Stimulated activated CD8-positive, alpha-beta memory T cell treated with anti-CD3 and anti-CD28 coated beads, Interleukin-4, amount 100 ng/mL, for 24 hours (primary cell): ENCODE results near the gene CNR1.
"Not testable (repeated sequence)": the region's sequence is repeated elsewhere in the genome, so short reads cannot be mapped to it uniquely, and the experiment has no call there.

ENCODE experiments used
- DNase-seq: peaks from one replicate; pipeline ENCODE4 v3.0.0-alpha.2; 2020; ENCODE audit warnings: low read depth

Gene CNR1

DNA sequence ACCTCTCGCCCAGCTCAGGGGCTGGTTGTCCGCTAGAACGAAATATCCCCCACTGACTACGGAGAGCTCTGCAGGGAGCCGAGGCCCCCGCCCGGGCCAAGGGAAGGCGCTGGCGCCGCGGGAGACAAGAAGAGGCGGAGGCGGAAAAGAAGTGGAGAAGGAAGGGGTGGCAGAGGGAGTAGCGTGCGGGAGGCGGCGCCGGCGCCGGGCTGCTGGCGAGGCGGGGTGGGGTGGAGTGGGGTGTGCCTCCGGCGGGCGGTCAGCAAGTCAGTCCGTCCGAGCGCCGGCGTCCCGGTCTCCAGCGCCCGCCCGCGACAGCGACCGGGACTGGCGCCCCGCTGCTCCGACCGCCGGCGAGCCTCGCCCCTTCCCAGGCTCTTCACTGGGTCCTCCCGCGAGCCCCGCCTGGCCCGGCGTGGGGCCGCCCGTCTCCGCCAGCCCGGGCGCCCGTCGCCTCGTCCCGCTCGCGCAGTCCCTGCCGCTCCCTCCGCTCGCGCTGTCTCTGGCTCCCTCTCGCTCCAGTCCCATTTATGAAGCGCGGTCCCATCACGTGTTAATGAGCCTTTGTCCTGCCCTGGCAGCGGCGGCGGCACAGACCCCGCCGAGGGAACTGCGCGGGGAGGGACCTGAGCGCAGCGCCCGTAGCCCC lies at the start of gene CNR1:
CNR1 (minus strand) TSS at position 504 of the 649 bp plus-strand sequence. CDS start 21,073 bp downstream, outside the sequence.
- no peak for DNase-seq

DNA sequence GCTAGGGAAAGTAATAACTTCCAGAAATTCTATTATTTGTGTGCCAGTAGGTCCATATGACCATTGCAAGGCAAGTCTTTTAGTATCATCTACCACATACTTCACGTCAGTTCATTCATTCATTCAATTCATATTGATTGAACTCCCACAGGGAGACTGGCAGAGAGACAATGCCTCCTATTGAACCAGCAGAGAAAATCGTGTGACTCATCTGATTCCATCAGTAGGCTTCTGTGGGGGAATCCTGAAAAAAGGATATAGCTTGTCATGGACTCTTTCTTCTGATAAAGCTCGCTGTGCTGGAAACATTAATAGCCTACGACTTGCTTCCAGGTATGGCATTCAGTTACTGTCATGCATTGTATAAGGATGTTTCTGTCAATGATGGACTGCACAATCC lies 45.3 kb upstream of the CNR1 start:
- DNase-seq = no peak

DNA sequence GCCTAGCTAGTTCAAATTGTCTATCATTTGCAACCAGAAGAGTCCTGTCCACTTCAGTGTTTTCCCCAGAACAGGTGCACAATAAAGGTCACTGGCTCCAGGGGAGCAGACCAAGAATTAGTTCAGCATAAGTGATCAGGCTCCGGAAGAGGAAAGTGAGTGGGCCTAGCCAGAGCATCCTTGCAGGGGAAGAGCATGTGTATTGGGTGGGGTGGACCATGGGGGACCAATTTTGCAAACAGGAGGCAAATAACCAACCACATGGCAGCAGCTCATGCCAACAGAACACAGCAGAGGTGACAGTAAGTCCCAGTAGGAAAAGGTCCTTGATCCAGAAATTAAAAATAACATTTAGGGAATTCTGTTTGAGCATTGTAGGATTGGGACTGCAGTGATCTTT lies 43.2 kb upstream of the CNR1 start:
- DNase-seq = no peak

DNA sequence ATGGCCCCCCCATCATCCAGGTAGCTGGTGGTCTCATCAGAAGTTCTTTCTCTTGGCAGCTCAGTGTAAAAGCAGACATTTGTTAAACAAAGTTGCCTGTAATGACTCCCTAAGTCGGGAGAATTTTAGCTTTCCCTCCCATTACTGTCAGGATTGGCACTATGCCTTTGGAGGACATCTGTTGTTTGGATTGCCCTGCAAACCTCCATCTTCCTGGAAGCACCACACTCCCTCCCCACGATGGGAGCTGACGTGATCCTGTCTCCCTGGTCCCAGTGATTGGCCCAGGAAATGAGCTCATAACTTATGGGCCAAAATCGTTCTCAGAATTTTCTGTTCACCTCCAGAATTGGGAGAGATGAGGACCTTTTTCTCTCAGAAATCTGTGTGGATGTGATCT lies 42.6 kb upstream of the CNR1 start:
- no peak for DNase-seq

DNA sequence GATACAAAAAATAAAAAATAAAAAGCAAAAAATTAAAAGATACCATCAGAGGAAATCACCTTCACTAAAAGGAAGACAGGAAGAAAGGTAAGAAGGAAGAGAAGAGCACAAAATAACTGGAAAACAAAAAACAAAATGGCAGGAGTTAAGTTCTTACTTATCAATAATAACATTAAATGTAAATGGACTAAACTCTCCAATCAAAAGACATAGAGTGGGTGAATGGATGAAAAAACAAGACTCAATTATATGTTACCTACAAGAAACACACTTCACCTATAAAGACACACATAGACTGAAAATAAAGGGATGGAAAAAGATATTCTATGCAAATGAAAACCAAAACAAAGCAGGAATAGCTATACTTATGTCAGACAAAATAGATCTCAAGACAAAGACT lies 35.6 kb upstream of the CNR1 start:
- not testable (repeated sequence) for DNase-seq

DNA sequence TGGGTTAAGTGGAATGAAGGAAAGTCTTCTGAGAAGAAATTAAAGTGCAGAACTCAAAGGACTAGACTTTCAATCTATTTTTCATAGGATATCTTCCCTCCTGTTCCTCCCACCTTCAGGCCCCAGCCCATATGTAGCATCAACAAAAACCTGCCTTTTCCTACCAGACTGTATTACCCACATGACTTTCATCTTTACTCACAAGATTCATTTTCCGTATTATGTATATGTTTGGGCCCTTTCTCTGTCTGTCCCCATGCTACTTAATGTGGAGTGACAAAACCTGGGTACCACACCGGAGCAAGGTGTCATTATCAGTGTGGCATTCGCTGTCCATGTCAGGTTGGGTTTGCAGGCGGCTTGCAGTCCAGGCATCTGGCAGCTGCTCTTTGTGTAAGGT lies 18.8 kb upstream of the CNR1 start:
- DNase-seq = no peak

DNA sequence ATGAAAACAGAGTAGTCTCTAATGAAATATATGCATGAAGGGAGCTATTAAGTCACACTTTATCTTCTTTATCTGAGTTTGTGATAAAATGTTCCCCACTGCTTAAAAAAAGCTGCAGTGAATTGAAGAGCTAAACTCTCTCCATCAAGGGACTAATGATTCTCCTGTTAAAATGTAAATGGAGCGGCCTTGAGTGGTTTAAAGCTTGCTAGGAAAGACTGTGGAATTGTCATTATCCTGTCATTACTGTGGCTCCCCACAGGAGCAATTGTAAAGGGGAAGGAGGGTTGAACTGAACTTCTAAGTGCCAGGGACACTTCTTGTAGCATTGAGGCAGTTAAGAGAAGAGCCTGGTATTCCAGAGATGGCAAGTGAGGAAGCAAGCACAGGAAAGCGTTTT lies 17.3 kb upstream of the CNR1 start:
- no peak for DNase-seq

DNA sequence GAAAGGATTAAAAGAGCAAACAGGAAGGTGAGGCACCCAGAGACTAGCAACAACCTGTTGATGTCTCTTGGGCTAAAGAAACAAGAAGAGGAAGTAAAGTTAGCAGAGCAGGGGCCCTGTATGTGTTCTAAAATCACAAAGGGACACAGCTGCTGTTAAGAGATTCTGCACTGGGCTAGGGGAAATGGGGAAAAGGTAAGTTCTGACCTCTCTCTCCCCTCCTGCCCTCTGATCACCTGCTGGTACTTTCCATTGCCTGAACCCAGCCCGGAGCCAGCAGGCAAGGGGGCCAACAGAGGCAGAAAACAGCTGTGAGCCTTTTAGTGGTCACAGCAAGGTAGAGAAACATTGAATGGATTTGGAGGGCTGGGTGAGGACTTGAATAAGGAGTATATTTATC lies 13.5 kb upstream of the CNR1 start:
- DNase-seq = no peak

DNA sequence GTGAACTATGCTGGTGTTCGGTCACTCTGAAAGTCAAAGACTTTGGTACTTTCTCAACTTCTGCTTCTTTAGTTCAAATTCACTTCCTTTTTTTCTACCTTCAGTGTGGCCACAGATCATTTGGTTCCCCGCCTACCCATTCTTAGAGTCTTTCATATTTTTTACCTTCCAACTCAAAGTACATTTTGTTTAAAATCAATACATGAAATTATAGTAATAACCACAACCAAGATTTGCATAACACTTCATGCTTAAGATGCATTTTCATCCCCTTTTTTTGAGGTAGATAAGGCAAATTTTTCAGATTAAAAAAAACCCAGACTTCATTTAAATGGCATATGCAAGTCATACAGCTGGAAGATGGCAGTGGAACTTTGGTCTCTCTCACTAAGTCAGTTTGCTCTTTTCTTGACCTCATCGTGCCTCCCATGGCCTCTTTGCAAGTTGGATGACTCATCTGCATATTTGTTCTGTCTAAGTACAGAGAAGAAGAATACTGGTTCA lies 11.9 kb upstream of the CNR1 start:
- DNase-seq = no peak

DNA sequence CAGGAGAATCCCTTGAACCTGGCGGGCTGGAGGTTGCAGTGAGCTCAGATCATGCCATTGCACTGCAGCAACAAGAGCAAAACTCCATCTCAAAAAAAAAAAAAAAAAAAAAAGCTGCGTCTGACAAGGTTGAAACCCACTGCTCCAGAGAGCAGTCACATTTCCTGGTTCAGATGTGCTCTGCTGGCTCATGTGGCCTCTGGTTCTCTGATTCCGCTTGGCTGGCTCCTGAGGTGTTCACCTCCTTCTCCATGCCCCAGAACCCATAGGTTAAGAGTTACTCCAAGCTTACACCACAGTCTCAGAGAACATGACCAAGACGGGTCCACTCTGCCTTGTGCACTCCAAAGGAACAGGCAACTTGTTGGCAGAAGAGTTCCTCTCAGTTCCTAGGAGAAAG lies 8.8 kb upstream of the CNR1 start:
- no peak for DNase-seq

DNA sequence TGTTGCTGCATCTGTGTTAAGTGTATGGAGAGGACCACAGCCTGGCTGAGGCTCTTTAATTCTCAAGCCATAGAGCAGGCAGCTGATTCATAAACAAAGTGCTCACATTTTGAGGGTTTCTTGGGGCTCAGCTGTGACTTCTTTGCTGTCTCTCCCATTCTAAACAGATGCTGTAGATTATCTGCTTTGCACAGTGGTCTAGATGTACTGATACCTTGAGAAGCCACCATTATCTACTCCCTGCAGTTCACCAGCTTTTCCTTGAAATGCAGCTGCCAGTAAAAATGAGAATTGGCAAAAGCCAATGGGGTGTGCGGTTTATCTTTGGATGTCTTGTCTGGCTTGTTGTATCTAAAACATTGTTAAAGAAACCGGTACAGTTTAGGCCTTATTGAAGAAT lies 5.2 kb upstream of the CNR1 start:
- DNase-seq = no peak

DNA sequence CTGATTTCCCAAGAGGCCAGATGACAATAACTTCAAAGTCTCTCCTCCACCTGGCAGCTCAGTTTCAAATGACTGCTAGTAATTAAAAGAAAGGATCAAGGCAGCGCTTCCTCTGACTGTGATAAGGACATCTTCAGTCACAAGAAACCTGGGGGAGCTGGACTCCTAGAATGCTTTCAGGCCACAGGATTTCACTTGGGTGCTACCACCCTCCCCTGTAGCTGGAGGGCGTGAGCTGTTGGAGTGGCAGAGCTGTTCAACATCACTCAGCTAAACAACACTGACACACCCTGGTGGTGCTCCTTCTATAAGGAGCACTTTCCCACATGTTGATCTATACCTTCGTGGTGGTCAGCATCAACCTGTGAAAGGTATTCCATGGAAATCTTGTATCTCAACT lies 2.2 kb upstream of the CNR1 start:
- no peak for DNase-seq

DNA sequence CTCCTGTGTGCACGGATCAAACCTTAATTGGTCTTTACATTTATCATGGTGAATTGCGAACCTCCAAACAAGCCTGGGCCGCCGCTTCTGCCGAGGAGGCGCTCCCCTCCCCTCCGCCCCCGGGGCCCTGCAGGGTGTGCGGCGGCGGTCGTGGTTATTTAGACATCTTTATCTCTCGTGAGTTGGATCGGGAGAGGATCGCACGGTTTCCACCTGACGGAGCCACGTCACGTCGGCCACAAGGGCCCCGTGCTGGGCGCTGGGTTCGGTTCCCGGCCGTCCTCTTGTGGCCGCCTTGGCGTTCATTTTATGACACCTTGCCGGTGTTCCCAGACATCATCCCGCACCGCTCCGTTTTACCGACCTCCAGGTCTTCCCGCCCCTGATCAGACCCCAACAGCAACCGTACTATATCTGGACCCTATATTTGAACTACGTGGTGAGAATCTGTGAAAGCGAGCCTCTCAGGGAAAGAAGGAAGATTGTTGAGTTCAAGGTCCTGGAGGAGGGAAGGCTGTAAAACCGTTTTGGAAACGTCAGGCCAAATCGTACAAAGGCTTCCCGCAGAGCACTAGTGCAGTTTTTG lies 1.3 kb upstream of the CNR1 start:
- DNase-seq = no peak

DNA sequence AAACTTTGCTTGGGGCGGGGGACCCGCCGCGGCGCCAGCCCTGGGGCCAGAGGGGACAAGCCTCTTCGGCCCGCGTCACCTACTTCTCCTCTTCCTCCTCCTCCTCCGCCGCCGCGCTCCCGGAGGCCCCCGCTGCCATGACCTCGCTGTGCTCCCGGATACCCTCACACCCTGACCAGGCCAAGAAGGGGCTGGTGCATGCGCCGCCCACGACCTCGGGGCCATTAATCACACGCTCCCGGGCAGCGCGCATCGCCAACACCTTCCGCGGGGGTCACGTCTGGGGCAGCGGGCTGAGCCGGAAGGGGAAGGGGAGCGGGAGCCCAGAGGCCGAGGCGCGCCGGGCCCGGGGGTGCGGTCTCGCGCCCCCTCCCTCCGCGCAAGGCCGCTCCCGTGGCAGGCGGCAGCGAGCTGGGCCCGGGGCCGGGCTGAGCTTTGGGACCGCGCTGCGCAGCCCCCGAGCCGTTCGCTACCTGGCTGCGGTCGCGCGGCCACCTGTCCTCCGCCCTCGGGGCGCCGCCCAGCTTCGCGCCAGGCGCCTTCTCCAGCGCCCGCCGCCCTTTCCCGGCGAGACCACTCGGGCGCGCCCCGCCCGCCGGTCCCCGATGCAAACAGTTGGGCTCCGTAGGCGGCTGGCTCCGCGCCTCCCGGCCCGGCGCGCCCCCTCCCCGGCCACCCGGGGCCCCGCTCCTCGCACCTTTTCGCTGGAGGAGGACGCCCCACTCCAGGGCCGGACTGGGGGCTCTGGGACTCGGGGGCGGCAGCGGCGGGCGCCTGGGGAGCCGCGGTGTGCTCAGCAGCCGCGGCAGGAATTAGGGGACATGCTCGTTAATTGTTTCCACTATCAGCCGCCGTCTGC lies 575 bp upstream of the CNR1 start:
- no peak for DNase-seq

DNA sequence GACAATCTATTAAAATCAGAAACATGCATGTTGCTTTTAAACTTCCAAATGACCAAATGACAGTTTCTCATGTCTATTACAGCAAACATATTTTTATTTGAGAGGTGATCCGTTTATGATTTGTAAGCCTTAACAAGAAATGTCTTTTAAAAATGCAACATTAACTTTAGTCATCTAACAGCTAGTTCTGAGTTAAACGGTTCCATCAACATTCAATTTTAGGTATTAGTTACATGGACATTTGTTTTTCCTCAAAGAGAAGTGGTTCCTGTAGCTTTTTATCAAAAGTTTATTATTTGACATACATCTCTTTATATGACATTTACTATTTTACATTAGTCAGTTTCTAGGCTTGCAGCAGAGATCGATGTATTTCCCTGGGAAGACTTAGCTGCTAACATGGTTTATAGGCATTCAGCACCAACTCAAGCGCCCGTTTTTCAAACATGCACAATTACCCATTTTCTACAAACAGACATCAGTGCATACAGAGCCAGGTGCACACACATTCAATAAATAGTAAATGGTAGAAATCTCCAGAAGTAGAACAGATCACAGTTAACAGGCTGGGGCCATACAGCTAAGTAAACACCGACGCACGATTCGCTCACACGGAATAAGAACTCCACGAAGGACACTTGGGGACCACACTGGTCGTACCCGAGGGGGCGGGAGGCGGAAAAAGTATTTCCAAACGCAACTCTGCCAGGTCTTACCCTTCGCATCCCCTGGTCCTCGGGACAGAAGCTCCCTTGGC lies 882 bp downstream of the CNR1 start:
- DNase-seq = no peak

DNA sequence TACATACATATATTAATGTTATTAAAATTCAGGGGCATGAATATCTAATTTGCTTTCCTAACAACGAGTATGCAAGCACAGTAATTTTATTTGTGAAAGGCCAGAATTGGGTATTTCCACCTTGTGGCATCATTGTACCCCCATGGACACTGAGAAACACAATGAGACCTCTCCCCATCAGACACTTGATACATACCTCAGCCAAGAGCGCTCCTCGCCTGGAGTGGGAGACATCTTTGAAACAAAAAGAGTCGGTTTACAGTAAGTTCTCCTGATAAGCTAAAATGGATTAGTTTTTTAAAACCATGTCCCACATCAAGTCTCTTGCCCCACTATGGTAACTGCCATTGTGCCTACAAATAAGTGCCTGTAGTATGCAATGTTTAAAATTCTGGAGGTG lies 2.1 kb downstream of the CNR1 start:
- no peak for DNase-seq

DNA sequence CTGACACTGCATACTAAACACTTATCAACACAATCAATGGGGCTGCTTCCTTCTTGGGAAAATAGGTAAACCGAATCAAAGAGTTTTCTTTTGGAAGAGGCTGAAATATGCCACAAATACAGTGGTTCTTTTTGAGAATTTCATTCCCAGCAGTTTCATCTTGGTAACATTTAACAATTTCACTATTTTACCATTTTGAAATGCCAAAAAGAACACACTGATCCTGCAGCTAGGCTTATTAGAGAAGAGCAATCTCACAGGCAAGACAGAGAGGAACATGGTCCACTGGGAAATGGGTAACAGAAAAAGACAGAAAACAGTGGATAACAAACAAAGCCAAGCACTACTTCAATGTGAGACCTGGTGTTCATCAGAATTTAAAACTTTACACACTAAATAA lies 2.5 kb downstream of the CNR1 start:
- no peak for DNase-seq

DNA sequence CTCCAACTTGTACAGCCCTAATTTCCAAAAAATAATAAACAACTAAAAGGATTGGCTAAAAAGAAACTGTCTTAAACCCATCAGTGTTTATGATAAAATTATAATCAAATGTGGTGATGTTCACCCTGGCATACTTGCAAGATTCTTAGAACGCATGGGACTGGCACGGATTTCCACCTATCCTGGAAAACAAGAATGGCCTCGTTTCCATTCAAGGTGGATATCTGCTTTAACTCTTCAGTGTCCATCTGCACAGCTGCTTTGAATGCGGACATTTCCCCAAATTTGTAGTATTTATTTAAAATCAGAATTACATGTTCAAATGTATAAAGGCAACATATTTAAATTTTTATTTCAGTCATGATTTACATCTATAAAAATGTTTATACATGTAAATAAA lies 4.2 kb downstream of the CNR1 start:
- DNase-seq = no peak

DNA sequence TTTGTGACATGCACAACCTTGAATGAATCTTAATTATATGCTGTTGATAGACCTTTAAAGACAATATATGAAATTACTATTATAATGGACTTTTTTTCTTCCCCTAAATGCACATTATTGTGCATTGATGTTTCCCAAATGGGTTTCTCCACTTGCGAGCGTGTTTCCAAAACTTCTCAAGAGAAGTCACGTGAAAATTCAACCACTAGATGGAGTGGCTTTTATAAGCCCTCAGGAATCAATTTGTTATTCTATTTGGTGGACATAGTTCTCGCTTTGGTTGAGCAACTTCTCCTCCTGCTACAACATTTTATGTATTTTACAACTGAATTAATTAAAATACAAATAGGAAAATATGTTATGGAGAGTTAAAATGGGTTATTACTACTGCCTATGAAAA lies 9.0 kb downstream of the CNR1 start:
- DNase-seq = no peak

DNA sequence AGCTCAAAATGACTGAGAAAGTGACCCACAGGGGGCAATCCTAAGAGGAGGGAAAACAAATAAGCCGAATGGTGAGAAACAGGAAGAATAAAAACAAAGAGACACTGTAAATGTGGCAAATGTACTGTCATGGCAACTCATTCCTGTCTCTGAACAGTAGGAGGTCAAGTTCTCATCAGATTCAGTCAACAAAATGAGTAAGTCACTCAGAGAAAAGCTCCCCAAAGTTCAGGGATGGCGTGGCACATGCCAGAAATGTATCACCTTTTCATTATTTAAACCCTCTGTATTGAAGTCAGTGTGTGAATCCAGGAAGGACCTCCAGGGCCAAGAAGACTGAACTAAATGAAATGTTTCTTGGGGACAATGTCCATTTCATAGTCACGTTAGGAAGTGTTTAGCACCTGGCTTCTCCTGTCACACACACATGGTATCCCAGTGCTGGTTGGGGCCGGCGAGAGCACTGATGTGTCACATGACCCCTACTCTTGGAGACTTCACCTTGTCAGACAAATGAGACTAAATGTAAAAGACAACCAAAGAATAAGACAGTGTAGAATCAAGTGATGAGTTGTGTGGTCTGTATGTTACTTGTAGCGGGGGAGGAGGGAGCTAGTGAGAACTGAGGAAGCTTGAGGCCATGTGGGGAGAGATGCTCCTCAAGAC lies 20.7 kb downstream of the CNR1 start:
- no peak for DNase-seq

DNA sequence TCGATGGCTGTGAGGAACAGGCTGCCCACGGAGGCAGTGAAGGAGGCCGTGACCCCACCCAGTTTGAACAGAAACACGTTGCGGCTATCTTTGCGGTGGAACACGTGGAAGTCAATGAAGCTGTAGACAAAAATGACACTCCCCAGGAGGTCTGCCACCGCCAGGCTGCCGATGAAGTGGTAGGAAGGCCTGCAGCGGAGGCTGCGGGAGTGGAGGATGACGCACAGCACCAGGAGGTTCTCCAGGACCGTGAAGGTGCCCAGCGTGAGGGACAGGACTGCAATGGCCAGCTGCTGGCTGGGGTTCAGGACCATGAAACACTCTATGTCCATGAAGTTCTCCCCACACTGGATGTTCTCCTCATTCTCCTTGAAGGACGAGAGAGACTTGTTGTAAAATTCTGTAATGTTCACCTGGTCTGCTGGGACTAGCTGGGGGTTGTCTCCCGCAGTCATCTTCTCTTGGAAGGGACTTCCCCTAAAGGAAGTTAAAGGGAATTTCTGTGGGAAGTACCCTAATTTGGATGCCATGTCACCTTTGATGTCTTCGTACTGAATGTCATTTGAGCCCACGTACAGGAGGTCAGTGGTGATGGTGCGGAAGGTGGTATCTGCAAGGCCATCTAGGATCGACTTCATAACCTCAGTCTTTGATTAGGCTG lies 21.4 kb downstream of the CNR1 start:
- no peak for DNase-seq
